GM19452 (cell line): ENCODE data around the gene CCL2.
"Not testable (repeated sequence)": the region's sequence is repeated elsewhere in the genome, so short reads cannot be mapped to it uniquely, and the experiment has no call there.

ENCODE experiments used
- ATAC-seq: cut with Tn5 transposase; IDR thresholded peaks from one replicate; pipeline ENCODE4 v1.9.1; 2021; ENCODE audit not compliant: unreplicated experiment

Gene CCL2

GRCh38 chr17:34254651-34255380 lies at the start of gene CCL2:
TSS of gene CCL2 (plus strand) at chr17:34255285. CDS start at chr17:34255350, 65 bp downstream.
- no peak for ATAC-seq

GRCh38 chr17:34205401-34205800 lies 49.7 kb upstream of the CCL2 start:
- no peak for ATAC-seq

- ATAC-seq, result no peak
Observed at GRCh38 chr17:34206569-34206968, 48.5 kb upstream of the CCL2 start.

GRCh38 chr17:34207572-34207971 lies 47.5 kb upstream of the CCL2 start:
- no peak for ATAC-seq

- ATAC-seq, result no peak
Observed at GRCh38 chr17:34218748-34219147, 36.3 kb upstream of the CCL2 start.

- ATAC-seq, result no peak
Observed at GRCh38 chr17:34219405-34219804, 35.7 kb upstream of the CCL2 start.

- ATAC-seq, result no peak
Observed at GRCh38 chr17:34220045-34220751, 34.9 kb upstream of the CCL2 start.

GRCh38 chr17:34220752-34221395 lies 34.2 kb upstream of the CCL2 start:
- no peak for ATAC-seq

- no peak for ATAC-seq
Observed at GRCh38 chr17:34221411-34221810, 33.7 kb upstream of the CCL2 start.

- no peak for ATAC-seq
Observed at GRCh38 chr17:34222722-34223497, 32.2 kb upstream of the CCL2 start.

GRCh38 chr17:34225046-34225445 lies 30.0 kb upstream of the CCL2 start:
- no peak for ATAC-seq

- no peak for ATAC-seq
Observed at GRCh38 chr17:34226011-34226743, 28.9 kb upstream of the CCL2 start.

GRCh38 chr17:34226744-34227034 lies 28.4 kb upstream of the CCL2 start:
- ATAC-seq, result no peak

GRCh38 chr17:34227293-34227692 lies 27.8 kb upstream of the CCL2 start:
- ATAC-seq, result not testable (repeated sequence)

- ATAC-seq, result no peak
Observed at GRCh38 chr17:34227707-34228106, 27.4 kb upstream of the CCL2 start.

GRCh38 chr17:34228781-34229180 lies 26.3 kb upstream of the CCL2 start:
- no peak for ATAC-seq

- ATAC-seq, result no peak
Observed at GRCh38 chr17:34230342-34230741, 24.7 kb upstream of the CCL2 start.

- no peak for ATAC-seq
Observed at GRCh38 chr17:34234616-34235015, 20.5 kb upstream of the CCL2 start.

GRCh38 chr17:34235389-34236028 lies 19.6 kb upstream of the CCL2 start:
- ATAC-seq, result no peak

- ATAC-seq, result no peak
Observed at GRCh38 chr17:34236281-34236892, 18.7 kb upstream of the CCL2 start.
